ENCODE data around the gene RPL41. TPM values are rescaled to one million over a fixed set of nuclear protein-coding genes. Genes with fewer than 3 reads are reported as not detected.
"Not testable (repeated sequence)": the region's sequence is repeated elsewhere in the genome, so short reads cannot be mapped to it uniquely, and the experiment has no call there.

Gene RPL41
- total and polyA plus RNA-seq, 2 donors, result 2,071 to 5,547 TPM

GRCh38 chr12:56146492-56147460 is 30.3 kb downstream of the RPL41 start:
- Histone ChIP-seq H3K4me1 (ENCODE audit: insufficient read depth) (peaks cover 3% of the 10 kb centered on the region), H3K36me3 (ENCODE audit: insufficient read depth) (no peaks in the 10 kb centered on the region), H3K27ac (ENCODE audit: low read depth) (no peak overlapping the region), H3K4me3 (ENCODE audit: low read depth, low read length) (no peak overlapping the region)
- DNase-seq (ENCODE audit: extremely low spot score), result no peak
- 51% methylated on average over 13 of the region's 13 CpGs for WGBS

DNA sequence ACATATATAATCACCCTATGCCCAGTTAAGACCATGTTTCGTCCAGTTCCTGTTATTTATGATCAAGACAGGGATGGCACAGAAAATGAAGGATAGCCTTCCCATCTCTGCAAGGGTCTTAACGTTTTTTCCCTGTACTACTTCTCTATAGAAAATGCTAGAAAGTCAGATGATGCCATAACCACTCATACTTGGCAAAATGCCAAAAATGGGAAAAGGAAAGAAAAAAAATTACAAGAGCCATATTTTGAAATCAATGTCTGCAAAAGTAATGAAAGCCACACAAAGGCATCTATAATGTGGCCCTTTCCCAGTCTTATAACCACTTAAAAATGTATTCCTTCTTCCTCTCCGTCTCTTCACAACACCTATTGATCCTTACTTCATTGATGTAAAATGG is 34.1 kb downstream of the RPL41 start:
- Histone ChIP-seq H3K36me3 (ENCODE audit: insufficient read depth) (no peaks in the 10 kb centered on the region), H3K4me1 (ENCODE audit: insufficient read depth) (peaks cover 4% of the 10 kb centered on the region), H3K27ac (ENCODE audit: low read depth) (no peak overlapping the region), H3K4me3 (ENCODE audit: low read depth, low read length) (no peak overlapping the region)
- DNase-seq (ENCODE audit: extremely low spot score), result no peak
- 67% methylated on average over 3 of the region's 3 CpGs for WGBS

GRCh38 chr12:56151672-56152131 is 35.3 kb downstream of the RPL41 start:
- peak overlapping the region; percentile 52 for H3K4me3 ChIP-seq (ENCODE audit: low read depth, low read length)
- peaks cover 3% of the 10 kb centered on the region for H3K4me1 ChIP-seq (ENCODE audit: insufficient read depth)
- peak overlapping the region; percentile 85 for H3K27ac ChIP-seq (ENCODE audit: low read depth)
- H3K36me3 ChIP-seq (ENCODE audit: insufficient read depth), result no peaks in the 10 kb centered on the region
- DNase-seq (ENCODE audit: extremely low spot score), result no peak
- 9% methylated on average over 12 of the region's 12 CpGs for WGBS

DNA sequence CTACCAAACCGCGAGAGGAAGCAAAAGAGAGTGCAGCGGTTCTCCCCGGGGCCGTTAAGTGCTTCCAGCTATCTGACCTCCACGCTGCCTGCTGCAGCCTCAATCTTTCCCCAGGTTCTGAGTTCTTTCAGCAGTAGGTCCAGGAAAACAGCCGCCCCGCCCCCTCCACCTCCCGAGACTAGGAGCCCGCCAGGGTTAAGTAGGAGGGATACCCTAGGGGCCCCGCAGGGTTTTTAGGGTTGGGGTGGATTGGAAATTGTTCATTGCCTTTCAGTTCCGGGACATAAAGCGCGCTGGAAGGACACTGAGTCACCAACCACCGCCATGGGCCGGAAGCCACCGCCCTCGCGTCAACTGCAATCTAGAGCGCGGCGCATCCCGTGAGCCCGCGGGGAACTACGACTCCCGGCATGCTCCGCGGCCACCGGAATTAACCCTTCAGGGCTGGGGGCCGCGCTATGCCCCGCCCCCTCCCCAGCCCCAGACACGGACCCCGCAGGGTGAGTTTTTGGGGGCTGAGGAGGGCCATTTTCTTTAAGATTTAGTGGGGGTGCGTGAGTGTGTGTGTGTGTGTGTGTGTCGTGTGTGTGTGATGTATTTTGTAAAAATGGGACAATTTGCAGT is 35.8 kb downstream of the RPL41 start, which contains the start of gene MYL6B:
Gene MYL6B, plus strand, starts transcription at position 456 of the 624 bp plus-strand sequence. CDS start 1,332 bp downstream, outside the sequence.
- DNase-seq (ENCODE audit: extremely low spot score), result peak; percentile 87
- peaks cover 1% of the 10 kb centered on the region for H3K4me1 ChIP-seq (ENCODE audit: insufficient read depth)
- WGBS, result under 1% methylated on average over 37 of the region's 37 CpGs
- no peaks in the 10 kb centered on the region for H3K36me3 ChIP-seq (ENCODE audit: insufficient read depth)
- peak within 1 kb of the TSS; percentile 52 for H3K4me3 ChIP-seq (ENCODE audit: low read depth, low read length)
- H3K27ac ChIP-seq (ENCODE audit: low read depth), result peak within 1 kb of the TSS; percentile 85

GRCh38 chr12:56152756-56153677 is 36.6 kb downstream of the RPL41 start:
- Histone ChIP-seq H3K27ac (ENCODE audit: low read depth) (no peak overlapping the region), H3K4me3 (ENCODE audit: low read depth, low read length) (peak overlapping the region; percentile 52), H3K4me1 (ENCODE audit: insufficient read depth) (peaks cover 1% of the 10 kb centered on the region), H3K36me3 (ENCODE audit: insufficient read depth) (no peaks in the 10 kb centered on the region)
- 9% methylated on average over 8 of the region's 8 CpGs for WGBS
- DNase-seq (ENCODE audit: extremely low spot score), result no peak

DNA sequence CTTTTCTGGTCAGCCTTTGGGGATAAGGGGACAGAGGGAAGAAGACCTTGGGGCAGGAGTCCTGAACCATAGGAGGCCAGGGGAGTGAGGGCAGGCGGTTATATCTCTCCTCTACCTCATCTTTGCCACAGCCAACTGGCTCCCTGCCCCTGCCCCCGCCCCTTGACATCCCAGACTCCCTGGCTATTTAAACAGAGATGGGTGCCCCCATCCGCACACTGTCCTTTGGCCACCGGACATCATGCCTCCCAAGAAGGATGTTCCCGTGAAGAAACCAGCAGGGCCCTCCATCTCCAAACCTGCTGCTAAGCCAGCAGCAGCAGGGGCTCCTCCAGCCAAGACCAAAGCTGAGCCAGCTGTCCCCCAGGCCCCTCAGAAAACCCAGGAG is 37.2 kb downstream of the RPL41 start:
- 78% methylated on average over 5 of the region's 5 CpGs for WGBS
- DNase-seq (ENCODE audit: extremely low spot score), result no peak

DNA sequence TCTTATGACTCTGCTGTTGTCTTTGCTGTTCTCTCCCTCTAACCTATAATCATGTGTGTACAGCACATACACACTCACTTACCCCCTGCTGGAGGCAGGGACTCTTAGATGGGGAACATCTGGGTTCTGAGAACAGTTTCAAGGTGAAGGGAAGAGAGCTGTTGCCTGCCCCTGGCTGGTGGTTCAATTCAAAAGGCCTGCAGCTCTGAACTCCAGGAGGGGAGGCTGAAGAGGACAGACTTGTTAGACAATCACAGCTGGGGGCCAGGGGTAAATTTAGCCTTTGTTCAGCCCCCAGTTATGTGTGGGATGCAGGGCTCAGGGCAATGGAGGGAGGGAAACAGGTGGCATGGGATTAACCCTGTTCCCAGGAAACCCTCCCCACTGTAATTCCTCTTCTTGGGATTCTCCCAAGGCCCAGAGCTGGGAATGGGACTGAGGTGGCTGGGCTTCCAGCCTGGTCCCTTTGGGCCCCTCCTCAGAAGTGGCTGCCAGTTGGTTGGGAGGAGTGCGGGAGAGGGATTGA is 37.9 kb downstream of the RPL41 start:
- no peaks in the 10 kb centered on the region for H3K36me3 ChIP-seq (ENCODE audit: insufficient read depth)
- H3K27ac ChIP-seq (ENCODE audit: low read depth), result no peak overlapping the region
- H3K4me3 ChIP-seq (ENCODE audit: low read depth, low read length), result no peak overlapping the region
- DNase-seq (ENCODE audit: extremely low spot score), result no peak
- WGBS, result 97% methylated on average over 1 of the region's 1 CpG
- peaks cover 1% of the 10 kb centered on the region for H3K4me1 ChIP-seq (ENCODE audit: insufficient read depth)

More for the DNA sequence above, 37.2 kb downstream of the RPL41 start:
- Histone ChIP-seq H3K4me3 (ENCODE audit: low read depth, low read length) (no peak overlapping the region), H3K27ac (ENCODE audit: low read depth) (no peak overlapping the region), H3K4me1 (ENCODE audit: insufficient read depth) (peaks cover 1% of the 10 kb centered on the region), H3K36me3 (ENCODE audit: insufficient read depth) (no peaks in the 10 kb centered on the region)

- no peak for DNase-seq (ENCODE audit: extremely low spot score)
- no peaks in the 10 kb centered on the region for H3K36me3 ChIP-seq (ENCODE audit: insufficient read depth)
- peaks cover 1% of the 10 kb centered on the region for H3K4me1 ChIP-seq (ENCODE audit: insufficient read depth)
- WGBS, result 95% methylated on average over 5 of the region's 5 CpGs
- no peak overlapping the region for H3K4me3 ChIP-seq (ENCODE audit: low read depth, low read length)
- H3K27ac ChIP-seq (ENCODE audit: low read depth), result no peak overlapping the region
Observed at GRCh38 chr12:56154818-56155217, 38.4 kb downstream of the RPL41 start.

GRCh38 chr12:56155256-56155845 is 38.9 kb downstream of the RPL41 start:
- no peak for DNase-seq (ENCODE audit: extremely low spot score)
- 93% methylated on average over 11 of the region's 11 CpGs for WGBS

GRCh38 chr12:56156464-56157200 is 40.2 kb downstream of the RPL41 start:
- H3K36me3 ChIP-seq (ENCODE audit: insufficient read depth); H3K4me1 ChIP-seq (ENCODE audit: insufficient read depth); DNase-seq (ENCODE audit: extremely low spot score): not testable (repeated sequence)
- 90% methylated on average over 21 of the region's 21 CpGs for WGBS
- H3K27ac ChIP-seq (ENCODE audit: low read depth), result peak overlapping the region; percentile 85
- peak overlapping the region; percentile 21 for H3K4me3 ChIP-seq (ENCODE audit: low read depth, low read length)

More at GRCh38 chr12:56155256-56155845, 38.9 kb downstream of the RPL41 start:
- H3K36me3 ChIP-seq (ENCODE audit: insufficient read depth), result no peaks in the 10 kb centered on the region
- no peak overlapping the region for H3K4me3 ChIP-seq (ENCODE audit: low read depth, low read length)
- peaks cover 1% of the 10 kb centered on the region for H3K4me1 ChIP-seq (ENCODE audit: insufficient read depth)
- H3K27ac ChIP-seq (ENCODE audit: low read depth), result no peak overlapping the region

DNA sequence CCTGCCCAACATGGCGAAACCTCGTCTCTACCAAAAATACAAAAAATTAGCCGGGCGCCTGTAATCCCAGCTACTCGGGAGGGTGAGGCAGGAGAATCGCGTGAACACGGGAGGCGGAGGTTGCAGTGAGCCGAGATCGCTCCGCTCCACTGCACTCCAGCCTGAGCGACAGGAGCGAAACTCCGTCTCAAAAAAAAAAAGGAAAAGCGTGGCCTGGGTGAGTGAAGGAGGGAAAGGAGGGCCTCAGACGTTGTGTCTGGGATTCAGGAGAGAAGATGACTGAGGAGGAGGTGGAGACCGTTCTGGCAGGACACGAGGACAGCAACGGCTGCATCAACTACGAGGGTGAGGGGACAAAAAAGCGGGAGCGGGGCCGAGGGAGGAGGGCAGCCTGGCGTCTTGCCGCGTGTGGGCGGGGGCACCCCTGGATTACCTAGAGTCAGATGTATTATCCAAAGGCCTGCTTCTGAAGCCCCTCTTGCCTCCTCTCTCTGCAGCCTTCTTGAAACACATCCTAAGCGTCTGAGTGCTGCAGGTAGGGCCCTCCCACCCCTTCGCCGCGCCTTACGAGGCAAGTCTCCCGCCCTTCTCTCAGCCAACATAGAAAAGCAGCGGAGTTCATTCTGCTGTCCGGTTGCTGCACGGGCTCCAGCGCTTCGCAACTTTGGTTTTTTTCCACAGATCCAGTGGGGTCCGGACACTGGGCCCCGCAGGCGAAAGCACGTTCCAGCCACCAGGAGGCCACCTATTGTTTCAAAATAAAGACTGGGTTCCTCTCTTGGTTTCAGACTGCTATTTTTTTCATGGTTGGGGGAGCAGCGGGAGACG is 41.0 kb downstream of the RPL41 start:
- 3% methylated on average over 45 of the region's 45 CpGs for WGBS
- H3K4me1 ChIP-seq (ENCODE audit: insufficient read depth), result peaks cover 1% of the 10 kb centered on the region
- peaks cover 3% of the 10 kb centered on the region for H3K36me3 ChIP-seq (ENCODE audit: insufficient read depth)
- peak overlapping the region; percentile 85 for H3K27ac ChIP-seq (ENCODE audit: low read depth)
- peak; percentile 75 for DNase-seq (ENCODE audit: extremely low spot score)
- peak overlapping the region; percentile 21 for H3K4me3 ChIP-seq (ENCODE audit: low read depth, low read length)
